ENCODE results near the gene CYB5B.

The CYB5B gene

GRCh38 chr16:69453936-69454335, 29.5 kb downstream of the CYB5B start:
- Histone ChIP-seq H3K4me2 (ENCODE audit: low read length) (no peak overlapping the region), H3K4me1 (ENCODE audit: control insufficient read depth, insufficient read depth, low read length) (no peaks in the 10 kb centered on the region), H3K9ac (ENCODE audit: low read depth, low read length) (no peak overlapping the region), H3K9me3 (replicated peaks; ENCODE audit: low read length) (no peaks in the 10 kb centered on the region), H3K27me3 (ENCODE audit: control insufficient read depth, insufficient read depth, low read length) (no peaks in the 10 kb centered on the region), H3K36me3 (ENCODE audit: insufficient read depth, low read length) (peaks cover 32% of the 10 kb centered on the region), H3K4me3 (ENCODE audit: low read length) (no peak overlapping the region)

- no peaks in the 10 kb centered on the region for H3K27me3 ChIP-seq (ENCODE audit: control insufficient read depth, insufficient read depth, low read length)
- no peaks in the 10 kb centered on the region for H3K9me3 ChIP-seq (replicated peaks; ENCODE audit: low read length)
- H3K4me3 ChIP-seq (ENCODE audit: low read length), result no peak overlapping the region
- no peak overlapping the region for H3K4me2 ChIP-seq (ENCODE audit: low read length)
- H3K9ac ChIP-seq (ENCODE audit: low read depth, low read length), result no peak overlapping the region
- H3K4me1 ChIP-seq (ENCODE audit: control insufficient read depth, insufficient read depth, low read length), result peaks cover 13% of the 10 kb centered on the region
- peaks cover 30% of the 10 kb centered on the region for H3K36me3 ChIP-seq (ENCODE audit: insufficient read depth, low read length)
These were observed 39.5 kb downstream of the CYB5B start for GRCh38 chr16:69463876-69464275.

GRCh38 chr16:69465083-69465721, 40.8 kb downstream of the CYB5B start:
- peaks cover 23% of the 10 kb centered on the region for H3K36me3 ChIP-seq (ENCODE audit: insufficient read depth, low read length)

GRCh38 chr16:69465881-69466280, 41.5 kb downstream of the CYB5B start:
- Histone ChIP-seq H3K27me3 (ENCODE audit: control insufficient read depth, insufficient read depth, low read length) (no peaks in the 10 kb centered on the region), H3K9me3 (replicated peaks; ENCODE audit: low read length) (no peaks in the 10 kb centered on the region), H3K4me3 (ENCODE audit: low read length) (no peak overlapping the region), H3K36me3 (ENCODE audit: insufficient read depth, low read length) (peaks cover 23% of the 10 kb centered on the region), H3K9ac (ENCODE audit: low read depth, low read length) (no peak overlapping the region), H3K4me2 (ENCODE audit: low read length) (no peak overlapping the region), H3K4me1 (ENCODE audit: control insufficient read depth, insufficient read depth, low read length) (peaks cover 13% of the 10 kb centered on the region)

More at GRCh38 chr16:69465083-69465721, 40.8 kb downstream of the CYB5B start:
- H3K4me3 ChIP-seq (ENCODE audit: low read length), result no peak overlapping the region
- H3K9ac ChIP-seq (ENCODE audit: low read depth, low read length), result no peak overlapping the region
- no peaks in the 10 kb centered on the region for H3K27me3 ChIP-seq (ENCODE audit: control insufficient read depth, insufficient read depth, low read length)
- H3K4me2 ChIP-seq (ENCODE audit: low read length), result no peak overlapping the region
- H3K4me1 ChIP-seq (ENCODE audit: control insufficient read depth, insufficient read depth, low read length), result peaks cover 13% of the 10 kb centered on the region
- H3K9me3 ChIP-seq (replicated peaks; ENCODE audit: low read length), result no peaks in the 10 kb centered on the region

GRCh38 chr16:69466547-69466946, 42.1 kb downstream of the CYB5B start:
- peaks cover 18% of the 10 kb centered on the region for H3K36me3 ChIP-seq (ENCODE audit: insufficient read depth, low read length)
- no peaks in the 10 kb centered on the region for H3K9me3 ChIP-seq (replicated peaks; ENCODE audit: low read length)
- peaks cover 13% of the 10 kb centered on the region for H3K4me1 ChIP-seq (ENCODE audit: control insufficient read depth, insufficient read depth, low read length)
- H3K9ac ChIP-seq (ENCODE audit: low read depth, low read length), result no peak overlapping the region
- H3K4me3 ChIP-seq (ENCODE audit: low read length), result no peak overlapping the region
- H3K27me3 ChIP-seq (ENCODE audit: control insufficient read depth, insufficient read depth, low read length), result no peaks in the 10 kb centered on the region
- no peak overlapping the region for H3K4me2 ChIP-seq (ENCODE audit: low read length)

GRCh38 chr16:69467080-69467479, 42.7 kb downstream of the CYB5B start:
- Histone ChIP-seq H3K4me1 (ENCODE audit: control insufficient read depth, insufficient read depth, low read length) (peaks cover 13% of the 10 kb centered on the region), H3K9me3 (replicated peaks; ENCODE audit: low read length) (no peaks in the 10 kb centered on the region), H3K36me3 (ENCODE audit: insufficient read depth, low read length) (peaks cover 18% of the 10 kb centered on the region), H3K4me3 (ENCODE audit: low read length) (no peak overlapping the region), H3K4me2 (ENCODE audit: low read length) (no peak overlapping the region), H3K9ac (ENCODE audit: low read depth, low read length) (no peak overlapping the region), H3K27me3 (ENCODE audit: control insufficient read depth, insufficient read depth, low read length) (no peaks in the 10 kb centered on the region)

- no peaks in the 10 kb centered on the region for H3K9me3 ChIP-seq (replicated peaks; ENCODE audit: low read length)
- no peak overlapping the region for H3K4me3 ChIP-seq (ENCODE audit: low read length)
- peaks cover 13% of the 10 kb centered on the region for H3K4me1 ChIP-seq (ENCODE audit: control insufficient read depth, insufficient read depth, low read length)
- peaks cover 15% of the 10 kb centered on the region for H3K36me3 ChIP-seq (ENCODE audit: insufficient read depth, low read length)
- no peak overlapping the region for H3K4me2 ChIP-seq (ENCODE audit: low read length)
- no peaks in the 10 kb centered on the region for H3K27me3 ChIP-seq (ENCODE audit: control insufficient read depth, insufficient read depth, low read length)
- H3K9ac ChIP-seq (ENCODE audit: low read depth, low read length), result no peak overlapping the region
These were observed 43.2 kb downstream of the CYB5B start for GRCh38 chr16:69467531-69468204.

GRCh38 chr16:69469807-69470561, 45.6 kb downstream of the CYB5B start:
- no peaks in the 10 kb centered on the region for H3K36me3 ChIP-seq (ENCODE audit: insufficient read depth, low read length)
- peaks cover 9% of the 10 kb centered on the region for H3K4me1 ChIP-seq (ENCODE audit: control insufficient read depth, insufficient read depth, low read length)
- no peaks in the 10 kb centered on the region for H3K9me3 ChIP-seq (replicated peaks; ENCODE audit: low read length)
- H3K4me3 ChIP-seq (ENCODE audit: low read length), result no peak overlapping the region
- no peak overlapping the region for H3K4me2 ChIP-seq (ENCODE audit: low read length)
- no peak overlapping the region for H3K9ac ChIP-seq (ENCODE audit: low read depth, low read length)
- H3K27me3 ChIP-seq (ENCODE audit: control insufficient read depth, insufficient read depth, low read length), result no peaks in the 10 kb centered on the region

- no peak overlapping the region for H3K4me2 ChIP-seq (ENCODE audit: low read length)
- no peak overlapping the region for H3K9ac ChIP-seq (ENCODE audit: low read depth, low read length)
These were observed 46.7 kb downstream of the CYB5B start for GRCh38 chr16:69471121-69471520.

GRCh38 chr16:69474408-69474807, 50.0 kb downstream of the CYB5B start:
- peaks cover 13% of the 10 kb centered on the region for H3K4me1 ChIP-seq (ENCODE audit: control insufficient read depth, insufficient read depth, low read length)
- H3K9me3 ChIP-seq (replicated peaks; ENCODE audit: low read length), result no peaks in the 10 kb centered on the region
- no peak overlapping the region for H3K4me3 ChIP-seq (ENCODE audit: low read length)
- no peaks in the 10 kb centered on the region for H3K36me3 ChIP-seq (ENCODE audit: insufficient read depth, low read length)
- H3K27me3 ChIP-seq (ENCODE audit: control insufficient read depth, insufficient read depth, low read length), result no peaks in the 10 kb centered on the region
- no peak overlapping the region for H3K9ac ChIP-seq (ENCODE audit: low read depth, low read length)
- H3K4me2 ChIP-seq (ENCODE audit: low read length), result no peak overlapping the region

More at GRCh38 chr16:69471121-69471520, 46.7 kb downstream of the CYB5B start:
- no peaks in the 10 kb centered on the region for H3K27me3 ChIP-seq (ENCODE audit: control insufficient read depth, insufficient read depth, low read length)
- H3K4me3 ChIP-seq (ENCODE audit: low read length), result no peak overlapping the region
- H3K4me1 ChIP-seq (ENCODE audit: control insufficient read depth, insufficient read depth, low read length), result no peaks in the 10 kb centered on the region
- H3K9me3 ChIP-seq (replicated peaks; ENCODE audit: low read length), result no peaks in the 10 kb centered on the region
- H3K36me3 ChIP-seq (ENCODE audit: insufficient read depth, low read length), result no peaks in the 10 kb centered on the region

GRCh38 chr16:69476920-69477443, 52.6 kb downstream of the CYB5B start:
- Histone ChIP-seq H3K4me3 (ENCODE audit: low read length) (no peak overlapping the region), H3K9me3 (replicated peaks; ENCODE audit: low read length) (no peaks in the 10 kb centered on the region), H3K27me3 (ENCODE audit: control insufficient read depth, insufficient read depth, low read length) (no peaks in the 10 kb centered on the region), H3K9ac (ENCODE audit: low read depth, low read length) (no peak overlapping the region), H3K4me1 (ENCODE audit: control insufficient read depth, insufficient read depth, low read length) (peaks cover 19% of the 10 kb centered on the region), H3K36me3 (ENCODE audit: insufficient read depth, low read length) (no peaks in the 10 kb centered on the region), H3K4me2 (ENCODE audit: low read length) (peak overlapping the region; percentile 2)
